Mucosa of descending colon (tissue), 3 donors: ENCODE results near the gene CRYBB1. TPM values are rescaled to one million over a fixed set of nuclear protein-coding genes. Genes with fewer than 3 reads are reported as not detected.

Experiments used
- ATAC-seq: fragments of 200-7000 bp; cut with Tn5 transposase; one replicate; pipeline ENCODE4 v1.9.1; 2020; ENCODE audit warnings: mild to moderate bottlenecking, moderate library complexity
- DNase-seq, 3 donors: peaks; one replicate each; pipeline ENCODE4 v3.0.0-alpha.2; 2020
- H3K36me3 ChIP-seq: fragments of 200-600 bp; one replicate; pipeline ENCODE4 v1.8.0; 2021; ENCODE audit warnings: low read depth, mild to moderate bottlenecking
- H3K4me1 ChIP-seq: fragments of 200-600 bp; one replicate; pipeline ENCODE4 v1.8.0; 2021; ENCODE audit warnings: low read depth, mild to moderate bottlenecking
- H3K4me3 ChIP-seq: fragments of 200-600 bp; one replicate; pipeline ENCODE4 v1.8.0; 2021; ENCODE audit warnings: mild to moderate bottlenecking
- H3K9me3 ChIP-seq: fragments of 200-600 bp; one replicate; pipeline ENCODE4 v1.8.0; 2021; ENCODE audit warnings: mild to moderate bottlenecking
- CTCF ChIP-seq: fragments of 200-600 bp; IDR thresholded peaks from one replicate; pipeline ENCODE4 v1.8.0; 2022; ENCODE audit warnings: antibody characterized with exemption, mild to moderate bottlenecking
- intact Hi-C, 2 donors: fragments of 100-400 bp; cut with DNase I in 1 of 2; cut with micrococcal nuclease in 1 of 2; formaldehyde crosslinking; loops; one replicate each; pipeline versions ENCODE4 v1.11.0 to v1.11.1; 2022; cut with DNase I, micrococcal nuclease
- total RNA-seq, 3 donors: library from RNA; stranded (reverse); fragmentation: NEBNext Ultra II Directional in 2 of 3; extraction: Animal tissue kit (Norgen Biotek cat#: 25700) in 2 of 3; gene quantifications; one replicate each; pipeline versions ENCODE4 v1.2.1 to v1.2.4, GENCODE V29; 2021 to 2023
- donor health status: DM: no; HTN: no; CAD: no; lungs with moderate emphysema.
- donor health status: DM: no; HTN: no; CAD: no.
- donor health status: DM: no; HTN: yes; CAD: no.

CRYBB1 gene
- total RNA-seq, 3 donors from 2014 or later = 1.0 TPM; not detected in 2

GRCh38 chr22:26632422-26633155, 14.8 kb upstream of the CRYBB1 start:
- ATAC-seq = no peak
- Histone ChIP-seq H3K4me1 (peaks cover 7% of the 10 kb centered on the region), H3K4me3 (no peak overlapping the region), H3K36me3 (no peaks in the 10 kb centered on the region), H3K9me3 (no peaks in the 10 kb centered on the region)
- TF ChIP-seq CTCF = no peak
- intact Hi-C loops = no loop called here
- DNase-seq = no peak

- Histone ChIP-seq H3K4me1 (peaks cover 10% of the 10 kb centered on the region), H3K4me3 (no peak overlapping the region), H3K9me3 (no peaks in the 10 kb centered on the region), H3K36me3 (no peaks in the 10 kb centered on the region)
- intact Hi-C loops = no loop called here
- TF ChIP-seq CTCF = no peak
- DNase-seq = no peak
- no peak for ATAC-seq
Measured at GRCh38 chr22:26631282-26631681, 13.5 kb upstream of the CRYBB1 start.

DNA sequence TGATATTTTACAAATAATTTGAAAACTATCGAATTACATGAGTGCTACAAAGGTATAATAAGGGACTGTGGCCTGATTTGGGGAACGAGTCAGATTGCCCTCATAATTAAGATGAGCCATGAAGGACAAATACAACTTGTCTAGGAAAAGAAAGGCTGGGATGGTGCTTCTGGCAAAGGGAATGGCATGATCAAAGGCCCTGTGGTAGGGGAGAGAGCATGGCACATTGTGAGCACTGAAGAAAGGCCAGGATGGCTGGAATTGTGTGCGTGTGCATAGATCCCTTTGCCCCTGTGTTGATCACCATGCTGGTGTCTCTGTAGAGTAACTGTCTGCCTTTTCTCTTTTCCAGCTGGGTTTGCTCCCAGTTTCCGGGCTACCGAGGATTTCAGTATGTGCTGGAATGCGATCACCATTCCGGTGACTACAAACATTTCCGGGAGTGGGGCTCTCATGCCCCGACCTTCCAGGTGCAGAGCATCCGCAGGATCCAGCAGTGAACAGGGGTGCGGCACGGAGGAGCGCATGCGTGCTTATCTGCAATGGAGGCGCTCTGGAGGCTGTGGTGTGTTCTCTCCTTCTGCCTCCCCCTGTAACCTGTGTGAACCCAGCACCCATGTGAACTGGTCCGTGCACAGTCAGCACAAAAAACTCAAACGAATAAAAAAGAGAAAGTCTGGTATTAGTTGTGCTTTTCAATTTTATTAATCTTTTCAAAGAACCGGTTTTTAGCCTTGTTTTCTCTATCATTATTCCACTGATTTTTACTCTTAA, 12.3 kb upstream of the CRYBB1 start:
- no peak for DNase-seq
- no peak for ATAC-seq
- H3K9me3 ChIP-seq = no peaks in the 10 kb centered on the region
- intact Hi-C loops = no loop called here
- H3K4me1 ChIP-seq = peaks cover 10% of the 10 kb centered on the region
- no peak overlapping the region for H3K4me3 ChIP-seq
- no peak for TF ChIP-seq CTCF
- H3K36me3 ChIP-seq = no peaks in the 10 kb centered on the region

- DNase-seq (no peak), ATAC-seq (no peak)
- no peaks in the 10 kb centered on the region for H3K9me3 ChIP-seq
- no peaks in the 10 kb centered on the region for H3K36me3 ChIP-seq
- H3K4me1 ChIP-seq = peaks cover 10% of the 10 kb centered on the region
- no peak overlapping the region for H3K4me3 ChIP-seq
- no peak for TF ChIP-seq CTCF
- intact Hi-C loops = no loop called here
Measured at GRCh38 chr22:26624803-26625202, 7.0 kb upstream of the CRYBB1 start.

DNA sequence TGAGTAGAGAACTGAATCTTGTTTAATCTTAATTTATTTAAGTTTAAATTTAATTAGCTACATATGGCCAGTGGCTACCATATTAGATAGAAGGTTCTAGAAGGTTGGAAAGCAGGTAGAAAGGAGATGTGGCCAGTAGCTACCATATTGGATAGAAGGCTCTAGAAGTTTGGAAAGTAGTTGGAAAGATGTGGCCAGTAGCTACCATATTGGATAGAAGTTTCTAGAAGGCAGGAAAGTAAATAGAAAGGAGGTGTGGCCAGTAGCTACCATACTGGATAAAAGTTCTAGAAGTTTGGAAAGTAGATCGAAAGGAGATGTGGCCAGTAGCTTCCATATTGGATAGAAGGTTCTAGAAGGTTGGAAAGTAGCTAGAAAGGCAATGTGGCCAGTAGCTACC, 6.2 kb upstream of the CRYBB1 start:
- intact Hi-C loops = no loop called here
- ATAC-seq = no peak
- TF ChIP-seq CTCF = no peak

More for the DNA sequence above, 6.2 kb upstream of the CRYBB1 start:
- peaks cover 6% of the 10 kb centered on the region for H3K4me1 ChIP-seq
- H3K36me3 ChIP-seq = no peaks in the 10 kb centered on the region
- no peak for DNase-seq
- no peak overlapping the region for H3K4me3 ChIP-seq
- no peaks in the 10 kb centered on the region for H3K9me3 ChIP-seq
